Measurements from ENCODE around the gene RXRG.

GRCh38 chr1:165383067-165383466, 61.9 kb downstream of the RXRG start:
- TF ChIP-seq CTCF (IDR thresholded peaks at IDR 0.05; ENCODE audit: borderline replicate concordance, extremely low read depth, low read length, poor library complexity, severe bottlenecking), result no peak
- TF ChIP-seq EZH2 (IDR thresholded peaks at IDR 0.05; ENCODE audit: borderline replicate concordance, low read depth, low read length, severe bottlenecking), result no peak
